ENCODE results near the gene OR8G1.
"Not testable (repeated sequence)": the region's sequence is repeated elsewhere in the genome, so short reads cannot be mapped to it uniquely, and the experiment has no call there.

Gene OR8G1

DNA sequence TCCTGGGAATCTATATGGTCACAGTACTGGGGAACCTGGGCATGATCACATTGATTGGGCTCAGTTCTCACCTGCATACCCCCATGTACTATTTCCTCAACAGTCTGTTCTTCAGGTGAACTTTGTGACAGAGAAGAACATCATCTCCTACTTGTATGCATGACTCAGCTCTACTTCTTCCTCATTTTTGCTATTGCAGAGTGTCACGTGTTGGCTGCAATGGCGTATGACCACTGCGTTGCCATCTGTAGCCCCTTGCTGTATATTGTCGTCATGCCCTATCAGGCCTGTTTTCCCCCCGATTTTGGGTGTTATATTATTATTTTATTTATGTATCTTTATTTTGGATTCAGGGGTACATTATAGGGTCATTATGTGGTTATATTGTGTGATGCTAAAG is 2.4 kb upstream of the OR8G1 start:
- no peak for DNase-seq (ENCODE audit: low read depth in 3 of 3)

DNA sequence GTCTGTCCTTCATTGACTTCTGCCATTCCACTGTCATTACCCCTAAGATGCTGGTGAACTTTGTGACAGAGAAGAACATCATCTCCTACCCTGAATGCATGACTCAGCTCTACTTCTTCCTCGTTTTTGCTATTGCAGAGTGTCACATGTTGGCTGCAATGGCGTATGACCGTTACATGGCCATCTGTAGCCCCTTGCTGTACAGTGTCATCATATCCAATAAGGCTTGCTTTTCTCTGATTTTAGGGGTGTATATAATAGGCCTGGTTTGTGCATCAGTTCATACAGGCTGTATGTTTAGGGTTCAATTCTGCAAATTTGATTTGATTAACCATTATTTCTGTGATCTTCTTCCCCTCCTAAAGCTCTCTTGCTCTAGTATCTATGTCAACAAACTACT is 9.0 kb downstream of the OR8G1 start:
- DNase-seq (ENCODE audit: low read depth in 3 of 3): not testable (repeated sequence)

DNA sequence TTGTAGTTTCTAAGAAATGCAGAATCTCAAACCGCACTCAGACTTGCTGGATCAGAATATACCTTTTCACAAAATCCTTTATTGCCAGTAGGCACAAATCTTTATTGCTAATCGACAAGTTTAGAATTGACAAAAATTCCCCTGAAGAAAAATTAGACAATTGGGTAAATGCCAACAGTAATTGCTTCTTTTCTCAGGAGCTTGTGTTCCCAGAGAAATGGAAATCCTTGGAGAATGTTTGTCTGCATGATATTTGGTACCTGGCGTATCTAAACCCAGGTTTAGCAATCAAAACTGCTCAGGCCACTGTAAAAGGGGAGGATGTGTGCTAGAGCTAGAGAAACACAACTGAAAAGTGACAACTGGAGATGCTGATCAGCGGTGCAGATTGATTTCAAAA is 15.2 kb downstream of the OR8G1 start, which contains the start of gene OR8G5:
OR8G5 (plus strand) TSS at position 301 of the 400 bp plus-strand sequence. CDS start 8,556 bp downstream, outside the sequence.
- no peak for DNase-seq (ENCODE audit: low read depth in 3 of 3)

DNA sequence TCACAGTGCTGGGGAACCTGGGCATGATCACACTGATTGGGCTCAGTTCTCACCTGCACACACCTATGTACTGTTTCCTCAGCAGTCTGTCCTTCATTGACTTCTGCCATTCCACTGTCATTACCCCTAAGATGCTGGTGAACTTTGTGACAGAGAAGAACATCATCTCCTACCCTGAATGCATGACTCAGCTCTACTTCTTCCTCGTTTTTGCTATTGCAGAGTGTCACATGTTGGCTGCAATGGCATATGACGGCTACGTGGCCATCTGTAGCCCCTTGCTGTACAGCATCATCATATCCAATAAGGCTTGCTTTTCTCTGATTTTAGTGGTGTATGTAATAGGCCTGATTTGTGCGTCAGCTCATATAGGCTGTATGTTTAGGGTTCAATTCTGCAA is 24.1 kb downstream of the OR8G1 start:
- not testable (repeated sequence) for DNase-seq (ENCODE audit: low read depth in 3 of 3)

DNA sequence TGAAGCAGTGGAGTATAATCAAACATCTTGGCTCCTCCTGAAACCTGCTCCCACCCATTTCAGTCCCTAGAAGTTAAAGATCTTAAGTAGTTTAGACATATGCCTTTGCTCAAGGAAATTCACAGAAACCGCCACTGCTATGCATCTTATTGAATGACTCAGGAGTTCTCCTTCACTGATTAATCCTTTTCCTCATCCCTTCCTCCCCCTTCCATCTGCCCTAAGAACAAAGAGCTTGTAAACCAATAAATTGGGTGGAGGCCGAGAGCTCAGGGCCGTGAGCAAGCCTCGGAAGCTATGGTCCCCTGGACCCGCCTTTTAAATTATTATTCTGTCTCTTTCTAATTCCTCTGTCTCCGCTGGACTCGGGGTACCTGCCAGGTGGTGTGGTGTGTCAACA is 30.0 kb downstream of the OR8G1 start:
- DNase-seq (ENCODE audit: low read depth in 3 of 3): not testable (repeated sequence)

DNA sequence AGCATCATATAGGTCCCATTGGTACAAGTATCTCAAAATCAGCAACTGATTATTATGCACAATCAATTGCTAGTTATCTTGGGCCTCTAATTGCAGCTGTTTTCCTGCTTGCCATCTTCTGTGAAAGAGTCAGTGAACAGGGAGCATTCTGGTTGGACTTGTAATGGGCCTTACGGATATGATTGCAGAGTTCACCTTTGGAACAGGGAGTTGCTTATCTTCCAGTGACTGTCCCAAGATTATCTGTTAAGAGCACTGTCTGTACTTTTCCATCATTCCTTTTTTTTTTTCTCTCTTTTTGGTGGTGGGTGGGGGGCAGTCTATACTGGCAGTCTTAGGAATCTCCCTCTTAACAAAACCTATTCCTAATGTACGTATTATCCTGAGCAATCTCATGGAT is 33.1 kb downstream of the OR8G1 start:
- DNase-seq (ENCODE audit: low read depth in 3 of 3): no peak

DNA sequence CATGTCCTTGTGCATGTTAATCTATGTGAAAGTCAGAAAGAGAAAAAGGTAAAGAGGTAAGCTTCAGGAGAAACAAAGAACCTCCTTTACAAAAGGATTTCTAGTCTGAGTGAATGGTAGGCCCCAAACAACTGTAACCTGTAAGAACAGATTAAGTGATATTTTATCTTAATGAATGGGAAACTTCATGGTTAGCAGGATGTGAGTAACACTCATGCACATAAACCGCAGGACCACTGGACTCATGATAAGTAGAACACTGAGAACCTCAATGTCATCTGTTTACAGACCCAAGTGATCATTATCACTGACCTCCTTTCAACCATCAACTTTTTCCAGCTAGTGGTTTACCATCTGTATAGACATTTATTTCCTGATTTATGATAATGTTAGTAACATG is 35.2 kb downstream of the OR8G1 start:
- DNase-seq (ENCODE audit: low read depth in 3 of 3): no peak

DNA sequence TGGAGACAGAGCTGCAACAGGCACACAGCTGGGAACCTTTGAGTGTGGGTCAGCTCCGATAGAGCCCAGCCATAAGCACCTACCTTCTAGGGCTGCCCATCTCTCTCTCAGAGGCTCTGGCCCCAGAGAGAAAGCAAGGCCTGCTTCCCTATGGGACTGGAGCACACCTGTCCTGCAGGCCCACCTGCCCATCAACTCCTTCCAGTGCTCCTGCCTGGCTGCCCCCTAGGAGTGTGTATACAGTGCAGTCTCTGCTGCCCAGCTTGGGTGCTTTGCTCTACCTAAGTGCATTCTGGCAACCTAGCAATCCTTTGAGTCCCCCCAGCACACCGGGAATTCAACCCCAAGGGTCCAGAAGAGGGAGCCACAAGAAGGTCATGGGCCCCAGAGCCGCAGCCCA is 36.3 kb downstream of the OR8G1 start:
- DNase-seq (ENCODE audit: low read depth in 3 of 3): no peak

DNA sequence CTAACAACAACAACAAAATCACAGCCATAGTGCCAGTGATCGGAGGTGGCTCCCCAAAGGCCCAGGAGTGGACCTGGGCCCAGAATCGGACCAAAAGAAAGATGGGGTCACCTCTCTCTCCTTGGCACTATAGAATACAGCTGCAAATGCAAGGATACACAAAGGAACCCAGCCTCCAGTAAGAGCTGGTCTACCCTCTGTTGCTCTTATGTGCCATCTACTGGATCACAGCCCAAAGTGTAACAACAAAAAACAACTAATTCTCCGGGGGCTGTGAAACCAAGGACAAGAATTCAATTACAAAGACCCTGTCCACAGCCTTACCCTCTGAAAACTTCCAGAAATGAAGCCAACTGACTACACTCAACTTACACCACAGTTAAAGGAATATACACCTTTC is 36.9 kb downstream of the OR8G1 start:
- no peak for DNase-seq (ENCODE audit: low read depth in 3 of 3)

DNA sequence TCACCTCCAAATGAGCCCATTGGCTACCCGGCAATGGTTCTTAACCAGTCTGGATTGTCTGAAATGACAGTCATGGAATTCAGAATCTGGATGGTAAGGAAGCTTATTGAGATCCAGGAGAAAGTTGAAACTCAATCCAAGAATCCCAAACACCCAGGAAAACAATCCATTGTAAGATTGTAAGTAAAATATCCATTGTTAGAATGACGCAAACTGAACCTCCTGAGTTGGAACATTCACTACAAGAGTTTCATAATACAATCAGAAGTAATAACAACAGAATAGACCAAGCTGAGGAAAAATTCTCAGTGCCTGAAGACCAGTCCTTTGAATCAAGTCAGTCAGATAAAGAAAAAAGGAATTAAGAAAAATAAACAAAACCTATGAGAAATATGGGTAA is 37.4 kb downstream of the OR8G1 start:
- DNase-seq (ENCODE audit: low read depth in 3 of 3): no peak

DNA sequence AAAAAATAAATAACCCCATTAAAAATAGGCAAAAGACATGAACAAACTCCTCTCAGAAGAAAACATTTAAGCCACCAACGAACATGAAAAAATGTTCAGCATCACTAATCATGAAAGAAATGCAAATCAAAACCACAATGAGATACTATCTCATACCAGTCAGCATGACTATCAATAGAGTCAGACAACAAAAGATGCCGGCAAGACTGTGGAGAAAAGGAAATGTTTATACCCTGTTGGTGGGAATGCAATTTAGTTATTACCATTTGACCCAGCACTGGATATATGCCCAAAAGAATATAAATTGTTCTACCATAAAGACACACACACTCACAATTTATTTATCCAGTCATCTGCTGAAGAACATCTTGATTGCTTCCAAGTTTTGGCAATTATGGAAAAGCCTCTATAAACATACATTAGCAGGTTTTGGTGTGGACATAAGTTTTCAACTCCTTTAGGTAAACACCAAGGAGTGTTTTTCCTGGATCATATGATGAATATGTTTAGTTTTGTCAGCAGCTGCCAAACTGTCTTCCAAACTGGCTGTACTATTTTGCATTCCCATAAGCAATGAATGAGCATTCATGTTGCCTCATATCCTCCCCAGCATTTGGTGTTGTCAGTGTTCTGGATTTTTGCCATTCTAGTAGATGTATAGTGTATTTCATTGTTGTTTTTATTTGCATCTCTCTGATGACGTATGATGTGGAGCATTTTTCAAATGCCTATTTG is 44.9 kb downstream of the OR8G1 start:
- no peak for DNase-seq (ENCODE audit: low read depth in 3 of 3)

DNA sequence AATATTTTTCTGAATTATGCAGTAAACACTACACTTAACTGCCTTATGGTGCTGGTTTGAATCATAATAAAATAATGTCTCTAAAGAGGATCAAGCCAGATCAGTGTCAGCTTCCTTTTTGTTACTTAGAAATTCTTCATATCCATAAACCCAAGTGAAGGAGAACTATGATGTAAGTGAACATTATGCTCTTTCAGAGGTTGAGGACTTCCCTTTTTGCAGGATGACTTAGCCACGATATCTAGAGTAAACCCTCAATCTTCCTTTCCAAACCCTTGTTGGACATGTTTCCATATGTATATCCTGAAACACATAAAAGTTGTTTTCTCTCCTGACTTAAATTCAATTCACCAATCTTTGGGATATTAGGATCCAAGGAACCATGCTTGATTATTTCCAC is 53.8 kb downstream of the OR8G1 start:
- no peak for DNase-seq (ENCODE audit: low read depth in 3 of 3)

DNA sequence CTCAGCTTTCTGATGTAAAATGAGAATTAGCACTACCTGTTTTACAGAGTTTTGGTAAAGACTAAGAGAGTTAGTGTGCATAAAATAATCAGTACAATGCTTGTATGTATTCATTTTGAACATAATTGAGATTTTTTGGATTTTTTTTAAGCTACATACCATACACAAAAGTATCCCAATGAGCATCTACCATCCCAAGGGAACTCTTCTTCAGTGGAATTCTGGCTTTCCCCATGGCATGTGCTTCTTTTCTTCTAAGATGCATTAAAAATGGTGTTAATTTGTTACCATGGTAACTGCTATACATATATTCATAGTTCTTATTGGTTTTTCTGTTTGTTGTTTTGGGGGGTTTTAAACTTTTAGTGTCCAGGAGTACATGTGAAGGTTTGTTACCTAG is 55.1 kb downstream of the OR8G1 start:
- DNase-seq (ENCODE audit: low read depth in 3 of 3): no peak

DNA sequence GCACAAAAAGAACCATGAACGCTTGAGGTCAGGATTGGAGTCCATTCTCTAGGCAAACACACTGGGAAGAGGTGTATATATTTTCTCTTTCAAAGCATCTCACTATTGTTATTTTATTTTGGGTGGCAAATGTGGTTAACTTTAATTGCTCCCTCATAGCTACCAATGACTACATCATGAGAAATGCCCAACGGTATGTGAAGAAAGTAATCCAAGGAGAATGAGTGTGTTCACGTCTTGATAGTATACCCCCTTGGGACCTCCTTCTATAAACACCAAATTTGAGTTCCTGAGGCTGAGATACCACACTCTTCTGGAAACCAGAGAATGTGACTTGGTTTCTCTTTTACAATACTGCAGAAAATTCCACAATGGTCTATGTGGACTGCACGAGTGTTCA is 57.0 kb downstream of the OR8G1 start:
- no peak for DNase-seq (ENCODE audit: low read depth in 3 of 3)

DNA sequence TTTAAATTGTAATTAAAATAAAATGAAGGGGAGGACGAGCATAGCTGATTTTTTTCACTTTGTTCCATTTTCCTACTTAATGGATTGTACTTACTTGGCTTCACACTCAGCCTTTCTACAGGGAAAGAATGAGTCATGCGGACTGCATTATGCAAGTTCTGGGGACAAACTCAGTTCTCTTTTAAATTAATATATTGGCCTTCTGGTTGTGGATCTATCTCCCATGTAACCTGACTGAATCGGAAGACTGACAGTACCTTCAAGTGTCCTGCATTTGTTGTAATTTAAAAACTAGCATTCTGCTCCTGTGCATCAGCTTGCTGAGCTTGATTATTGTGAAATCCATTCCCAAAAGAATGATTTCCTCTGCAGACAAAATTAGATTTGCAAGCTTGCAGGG is 60.7 kb downstream of the OR8G1 start:
- no peak for DNase-seq (ENCODE audit: low read depth in 3 of 3)

DNA sequence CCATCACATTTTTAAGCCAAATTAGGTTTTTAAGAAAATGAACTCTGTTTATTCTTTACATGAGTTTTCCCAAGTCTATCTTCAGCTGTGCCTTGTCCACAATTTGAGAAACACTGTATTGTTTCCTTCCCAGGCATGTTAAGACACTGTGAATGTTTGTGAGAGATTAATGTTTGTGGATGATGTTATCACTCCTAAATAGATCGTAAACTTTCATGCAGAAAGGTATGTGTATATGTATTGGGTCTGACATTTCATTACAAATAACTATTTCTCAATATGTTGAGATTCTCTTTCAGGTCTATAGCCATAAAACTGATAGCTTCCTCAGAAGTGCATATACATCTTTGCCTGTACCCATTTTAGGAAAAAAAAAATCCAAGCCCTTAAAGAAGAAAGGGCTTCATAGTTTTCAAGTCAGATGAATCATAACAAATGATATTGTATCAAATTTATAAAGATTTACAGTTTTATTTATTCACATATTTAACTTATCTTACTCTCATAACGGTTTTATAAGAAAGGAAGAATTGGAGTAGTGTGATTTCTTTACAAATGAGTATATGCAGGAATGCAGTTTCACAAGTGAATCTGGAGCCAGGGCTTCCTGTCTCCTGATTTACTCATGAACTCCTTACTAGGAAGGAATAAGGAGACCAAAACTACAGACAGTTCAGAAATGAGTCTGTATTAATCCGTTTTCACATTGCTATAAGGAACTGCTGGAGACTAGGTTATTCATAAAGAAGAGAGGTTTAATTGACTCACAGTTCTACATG is 61.6 kb downstream of the OR8G1 start:
- DNase-seq (ENCODE audit: low read depth in 3 of 3): no peak

All from stimulated activated CD4-positive, alpha-beta T cell treated with anti-CD3 and anti-CD28 coated beads, TNF-alpha, amount 100 ng/mL, for 24 hours (primary cell).